OCI-LY1 (cell line): ENCODE results near the gene SRD5A3.
A peak's percentile ranks its signal among the peaks of the same experiment; 100 is the strongest.

Experiments used
- H2AFZ ChIP-seq: fragments of 200-600 bp; sonication (generic), shearing (Covaris generic); 2 replicates; pipeline ENCODE4 v1.6.0; 2014; ENCODE audit warnings: antibody characterized with exemption, mild to moderate bottlenecking, low read length
- H3F3A ChIP-seq: fragments of 200-600 bp; sonication (generic), shearing (Covaris generic); 2 replicates; pipeline ENCODE4 v1.6.0; 2014; ENCODE audit warnings: mild to moderate bottlenecking, antibody characterized with exemption, low read length, moderate library complexity; ENCODE audit not compliant: insufficient read depth
- H3K27ac ChIP-seq: fragments of 200-600 bp; sonication (generic); 2 replicates; pipeline ENCODE4 v1.5.1; 2014; ENCODE audit warnings: low read length, mixed run types, mild to moderate bottlenecking, low read depth; ENCODE audit not compliant: poor library complexity, severe bottlenecking
- H3K27me3 ChIP-seq: fragments of 200-600 bp; sonication (generic); 2 replicates; pipeline ENCODE4 v1.6.0; 2014; ENCODE audit warnings: antibody characterized with exemption, mild to moderate bottlenecking, low read length, moderate library complexity; ENCODE audit not compliant: insufficient read depth
- H3K36me3 ChIP-seq: fragments of 200-600 bp; sonication (generic); 2 replicates; pipeline ENCODE4 v1.6.1; 2014; ENCODE audit warnings: mild to moderate bottlenecking, antibody characterized with exemption, low read length, moderate library complexity, mixed read lengths; ENCODE audit not compliant: insufficient read depth
- H3K4me1 ChIP-seq: fragments of 200-600 bp; sonication (generic); 2 replicates; pipeline ENCODE4 v1.5.1; 2014; ENCODE audit warnings: mild to moderate bottlenecking, low read length, moderate library complexity; ENCODE audit not compliant: insufficient read depth, severe bottlenecking
- H3K4me2 ChIP-seq: fragments of 200-600 bp; sonication (generic), shearing (Covaris generic); 2 replicates; pipeline ENCODE4 v1.6.1; 2014; ENCODE audit warnings: low read length
- H3K4me3 ChIP-seq: fragments of 200-600 bp; sonication (generic); 2 replicates; pipeline ENCODE4 v1.5.1; 2014; ENCODE audit warnings: low read length, low read depth, mild to moderate bottlenecking, mixed read lengths; ENCODE audit not compliant: poor library complexity, severe bottlenecking
- H3K79me2 ChIP-seq: fragments of 200-600 bp; shearing (Covaris generic); 2 replicates; pipeline ENCODE4 v1.6.1; 2016; ENCODE audit warnings: mixed run types, low read length, mixed read lengths; ENCODE audit not compliant: insufficient read depth
- H3K9ac ChIP-seq: fragments of 200-600 bp; sonication (generic), shearing (Covaris generic); 2 replicates; pipeline ENCODE4 v1.6.1; 2014; ENCODE audit warnings: mild to moderate bottlenecking, low read length, mixed read lengths
- H3K9me2 ChIP-seq: fragments of 200-600 bp; sonication (generic), shearing (Covaris generic); 2 replicates; pipeline ENCODE4 v1.6.1; 2014; ENCODE audit warnings: low read depth, mild to moderate bottlenecking, low read length, mixed read lengths
- H3K9me3 ChIP-seq: fragments of 200-600 bp; shearing (Covaris generic); 2 replicates; pipeline ENCODE4 v1.6.1; 2014; ENCODE audit warnings: low read length, mixed read lengths
- H4K20me1 ChIP-seq: fragments of 200-600 bp; sonication (generic), shearing (Covaris generic); 2 replicates; pipeline ENCODE4 v1.6.0; 2016; ENCODE audit warnings: mild to moderate bottlenecking, low read length; ENCODE audit not compliant: insufficient read depth
- EZH2 ChIP-seq: fragments of 200-600 bp; sonication (generic), shearing (Covaris generic); IDR thresholded peaks from 2 replicates; pipeline ENCODE4 v1.8.0; 2017; ENCODE audit warnings: borderline replicate concordance, mixed run types, mild to moderate bottlenecking, antibody characterized with exemption, low read length, moderate library complexity, mixed read lengths
- TF ChIP-seq, protein P1 (sequence below): fragments of 200-600 bp; sonication (generic), shearing (Covaris generic); IDR thresholded peaks from 2 replicates; pipeline ENCODE4 v1.5.1; 2017; ENCODE audit warnings: mild to moderate bottlenecking, antibody characterized with exemption, low read length, moderate library complexity, mixed read lengths

SRD5A3 gene

DNA sequence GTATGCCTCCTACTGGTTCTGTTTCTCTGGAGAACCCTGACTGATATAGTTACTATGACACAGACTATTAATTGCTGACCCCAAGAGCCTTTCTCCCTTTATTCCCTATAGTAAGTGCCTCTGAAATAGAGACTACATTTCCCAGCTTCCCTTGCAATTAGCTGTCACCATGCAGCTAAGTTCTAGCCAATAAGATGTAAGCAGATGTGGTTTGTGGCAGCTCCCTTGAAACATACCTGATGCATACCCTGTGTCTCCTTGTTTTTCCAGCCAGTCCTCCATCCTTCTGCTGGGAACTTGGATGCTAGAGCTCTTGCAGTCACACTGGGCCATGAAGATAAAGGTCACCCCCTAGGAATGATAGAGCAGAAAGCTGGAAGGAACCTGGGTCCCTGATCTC is 40.0 kb downstream of the SRD5A3 start:
- TF ChIP-seq, protein P1, sequence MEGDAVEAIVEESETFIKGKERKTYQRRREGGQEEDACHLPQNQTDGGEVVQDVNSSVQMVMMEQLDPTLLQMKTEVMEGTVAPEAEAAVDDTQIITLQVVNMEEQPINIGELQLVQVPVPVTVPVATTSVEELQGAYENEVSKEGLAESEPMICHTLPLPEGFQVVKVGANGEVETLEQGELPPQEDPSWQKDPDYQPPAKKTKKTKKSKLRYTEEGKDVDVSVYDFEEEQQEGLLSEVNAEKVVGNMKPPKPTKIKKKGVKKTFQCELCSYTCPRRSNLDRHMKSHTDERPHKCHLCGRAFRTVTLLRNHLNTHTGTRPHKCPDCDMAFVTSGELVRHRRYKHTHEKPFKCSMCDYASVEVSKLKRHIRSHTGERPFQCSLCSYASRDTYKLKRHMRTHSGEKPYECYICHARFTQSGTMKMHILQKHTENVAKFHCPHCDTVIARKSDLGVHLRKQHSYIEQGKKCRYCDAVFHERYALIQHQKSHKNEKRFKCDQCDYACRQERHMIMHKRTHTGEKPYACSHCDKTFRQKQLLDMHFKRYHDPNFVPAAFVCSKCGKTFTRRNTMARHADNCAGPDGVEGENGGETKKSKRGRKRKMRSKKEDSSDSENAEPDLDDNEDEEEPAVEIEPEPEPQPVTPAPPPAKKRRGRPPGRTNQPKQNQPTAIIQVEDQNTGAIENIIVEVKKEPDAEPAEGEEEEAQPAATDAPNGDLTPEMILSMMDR: no peak
- no peak for TF ChIP-seq EZH2
- H3K27ac ChIP-seq: no peak overlapping the region
- peaks cover 9% of the 10 kb centered on the region for H3K4me1 ChIP-seq
- H3K4me3 ChIP-seq: no peak overlapping the region
- no peaks in the 10 kb centered on the region for H4K20me1 ChIP-seq
- H3F3A ChIP-seq: no peaks in the 10 kb centered on the region
- H3K79me2 ChIP-seq: no peaks in the 10 kb centered on the region
- H3K9me2 ChIP-seq: no peaks in the 10 kb centered on the region
- H3K4me2 ChIP-seq: no peak overlapping the region
- H3K36me3 ChIP-seq: no peaks in the 10 kb centered on the region
- no peaks in the 10 kb centered on the region for H3K9me3 ChIP-seq
- no peaks in the 10 kb centered on the region for H3K27me3 ChIP-seq
- H3K9ac ChIP-seq: no peak overlapping the region
- H2AFZ ChIP-seq: peak overlapping the region; percentile 89; the same call in 1 of the 2 replicates

DNA sequence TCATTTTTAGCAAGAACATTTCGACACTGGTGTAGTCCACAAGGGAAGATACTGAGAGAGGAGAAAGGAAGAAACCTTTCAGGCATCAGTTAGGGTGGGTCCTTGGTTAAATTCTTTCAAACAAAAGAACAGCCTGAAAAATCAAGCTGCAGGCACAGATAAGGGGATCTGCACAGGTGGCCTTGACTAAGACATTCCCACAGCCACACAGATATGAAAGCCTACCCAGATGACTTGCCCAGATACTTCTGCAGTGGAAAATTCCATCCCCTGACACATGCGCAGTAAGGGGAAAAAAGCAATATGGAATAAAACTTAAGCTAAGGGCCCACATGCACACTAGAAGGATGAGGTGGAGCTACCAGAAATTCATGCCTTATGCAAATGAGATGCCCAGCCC is 40.8 kb downstream of the SRD5A3 start:
- H3K9me3 ChIP-seq: no peaks in the 10 kb centered on the region
- H3K27ac ChIP-seq: no peak overlapping the region
- no peaks in the 10 kb centered on the region for H3K36me3 ChIP-seq
- H3K4me3 ChIP-seq: no peak overlapping the region
- H4K20me1 ChIP-seq: no peaks in the 10 kb centered on the region
- H3F3A ChIP-seq: no peaks in the 10 kb centered on the region
- no peak overlapping the region for H2AFZ ChIP-seq
- no peaks in the 10 kb centered on the region for H3K9me2 ChIP-seq
- TF ChIP-seq, protein P1: no peak
- TF ChIP-seq EZH2: no peak
- no peak overlapping the region for H3K4me2 ChIP-seq
- H3K27me3 ChIP-seq: no peaks in the 10 kb centered on the region
- H3K9ac ChIP-seq: no peak overlapping the region
- peaks cover 9% of the 10 kb centered on the region for H3K4me1 ChIP-seq
- H3K79me2 ChIP-seq: no peaks in the 10 kb centered on the region

GRCh38 chr4:55393461-55394320 is 47.6 kb downstream of the SRD5A3 start:
- H3K27me3 ChIP-seq: no peaks in the 10 kb centered on the region
- TF ChIP-seq, protein P1: no peak
- no peak for TF ChIP-seq EZH2
- peak overlapping the region; percentile 10; the same call in 1 of the 2 replicates for H3K9ac ChIP-seq
- H3K4me2 ChIP-seq: 0 out of 2 replicates have a peak overlapping the region, but pooled peaks have one; percentile 9
- no peaks in the 10 kb centered on the region for H3K9me3 ChIP-seq
- peak overlapping the region; percentile 31 for H3K27ac ChIP-seq
- H3K4me1 ChIP-seq: peaks cover 37% of the 10 kb centered on the region
- H3F3A ChIP-seq: no peaks in the 10 kb centered on the region
- peaks cover 27% of the 10 kb centered on the region for H3K79me2 ChIP-seq
- no peak overlapping the region for H3K4me3 ChIP-seq
- no peaks in the 10 kb centered on the region for H4K20me1 ChIP-seq
- H3K36me3 ChIP-seq: peaks cover 15% of the 10 kb centered on the region; the same call in 1 of the 2 replicates
- H2AFZ ChIP-seq: peak overlapping the region; percentile 44; the same call in 1 of the 2 replicates
- H3K9me2 ChIP-seq: no peaks in the 10 kb centered on the region
